ENCODE results near the gene ZNF562.
"Not testable (repeated sequence)": the region's sequence is repeated elsewhere in the genome, so short reads cannot be mapped to it uniquely, and the experiment has no call there.

Gene ZNF562

GRCh38 chr19:9674663-9675357 is at the start of gene ZNF562:
Gene ZNF562 (minus strand): TSS chr19:9675100. CDS start chr19:9660744, 14,356 bp downstream.
- peak; percentile 97 for DNase-seq (ENCODE audit: low spot score)

- no peak for DNase-seq (ENCODE audit: low spot score)
Observed at GRCh38 chr19:9724157-9724556, 49.3 kb upstream of the ZNF562 start.

GRCh38 chr19:9721861-9722260 is 47.0 kb upstream of the ZNF562 start:
- DNase-seq (ENCODE audit: low spot score), result no peak

GRCh38 chr19:9720541-9720940 is 45.6 kb upstream of the ZNF562 start:
- no peak for DNase-seq (ENCODE audit: low spot score)

- no peak for DNase-seq (ENCODE audit: low spot score)
Observed at GRCh38 chr19:9711815-9712214, 36.9 kb upstream of the ZNF562 start.

GRCh38 chr19:9709305-9709704 is 34.4 kb upstream of the ZNF562 start:
- DNase-seq (ENCODE audit: low spot score), result no peak

- no peak for DNase-seq (ENCODE audit: low spot score)
Observed at GRCh38 chr19:9705836-9706235, 30.9 kb upstream of the ZNF562 start.

- no peak for DNase-seq (ENCODE audit: low spot score)
Observed at GRCh38 chr19:9702186-9702585, 27.3 kb upstream of the ZNF562 start.

- no peak for DNase-seq (ENCODE audit: low spot score)
Observed at GRCh38 chr19:9700229-9700981, 25.5 kb upstream of the ZNF562 start.

- not testable (repeated sequence) for DNase-seq (ENCODE audit: low spot score)
Observed at GRCh38 chr19:9690301-9690700, 15.4 kb upstream of the ZNF562 start.

- DNase-seq (ENCODE audit: low spot score), result not testable (repeated sequence)
Observed at GRCh38 chr19:9679996-9680395, 5.1 kb upstream of the ZNF562 start.

GRCh38 chr19:9675358-9675901 is 530 bp upstream of the ZNF562 start:
- DNase-seq (ENCODE audit: low spot score), result not testable (repeated sequence)

- no peak for DNase-seq (ENCODE audit: low spot score)
Observed at GRCh38 chr19:9673912-9674662, 813 bp downstream of the ZNF562 start.

GRCh38 chr19:9672893-9673292 is 2.0 kb downstream of the ZNF562 start:
- DNase-seq (ENCODE audit: low spot score), result no peak

- no peak for DNase-seq (ENCODE audit: low spot score)
Observed at GRCh38 chr19:9671655-9672054, 3.2 kb downstream of the ZNF562 start.

- DNase-seq (ENCODE audit: low spot score), result no peak
Observed at GRCh38 chr19:9668544-9668943, 6.4 kb downstream of the ZNF562 start.

- DNase-seq (ENCODE audit: low spot score), result no peak
Observed at GRCh38 chr19:9667898-9668297, 7.0 kb downstream of the ZNF562 start.

- DNase-seq (ENCODE audit: low spot score), result no peak
Observed at GRCh38 chr19:9658769-9659168, 16.1 kb downstream of the ZNF562 start.

GRCh38 chr19:9653066-9653555 is 21.8 kb downstream of the ZNF562 start:
- DNase-seq (ENCODE audit: low spot score), result not testable (repeated sequence)

- DNase-seq (ENCODE audit: low spot score), result not testable (repeated sequence)
Observed at GRCh38 chr19:9651464-9651863, 23.4 kb downstream of the ZNF562 start.

- no peak for DNase-seq (ENCODE audit: low spot score)
Observed at GRCh38 chr19:9650345-9650744, 24.6 kb downstream of the ZNF562 start.

GRCh38 chr19:9645472-9645871 is 29.4 kb downstream of the ZNF562 start:
- no peak for DNase-seq (ENCODE audit: low spot score)

All from left forelimb (tissue), 1 donor.